ENCODE measurements around the gene GATAD2B.

GATAD2B gene

DNA sequence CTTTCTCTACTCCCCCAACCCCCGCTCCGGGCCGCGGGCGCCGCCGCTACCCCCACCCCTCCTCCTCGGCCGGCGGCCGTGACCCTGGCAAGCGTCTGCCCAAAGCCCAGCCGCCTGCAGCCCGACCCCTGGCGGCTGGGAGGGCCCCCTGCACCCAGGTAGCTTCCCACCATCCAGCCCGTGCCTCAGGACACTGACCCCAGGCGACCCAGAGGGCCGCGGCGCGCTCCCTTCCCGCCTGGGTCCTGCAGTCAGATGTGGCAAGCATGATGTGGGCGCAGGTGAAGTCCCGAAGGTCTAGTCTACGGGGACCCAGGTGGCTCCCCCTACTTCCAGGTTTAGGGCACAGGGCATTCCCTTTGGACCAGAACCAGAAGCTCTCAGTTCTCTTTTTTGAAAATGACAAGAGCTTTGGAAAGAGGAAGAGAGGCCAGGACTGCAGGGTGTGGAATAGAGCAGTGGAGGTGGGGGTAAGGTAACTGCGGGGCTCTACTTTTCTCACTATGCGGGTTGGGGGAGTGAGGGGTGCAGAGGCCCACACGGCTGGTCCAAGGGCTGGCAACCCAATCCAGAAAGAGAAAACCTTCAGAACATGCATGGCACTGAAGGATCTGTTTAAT, 24.0 kb upstream of the GATAD2B start, which contains the start of gene DENND4B:
Gene DENND4B, minus strand, starts transcription at position 97 of the 620 bp plus-strand sequence. CDS start 2,344 bp downstream, outside the sequence.
- H3K27me3 ChIP-seq (replicated peaks): no peaks in the 10 kb centered on the region
- in situ Hi-C loops (cut with HindIII; ENCODE audit: low pct_ligation_motif_present, low sequenced_read_pairs): no loop called here
- peak within 1 kb of the TSS; percentile 79 for H3K4me3 ChIP-seq (ENCODE audit: low read depth, low read length)
- TF ChIP-seq CTCF (IDR thresholded peaks at IDR 0.05; ENCODE audit: low read depth, low read length, missing control alignments): peak; percentile 84
- peaks cover 37% of the 10 kb centered on the region for H3K36me3 ChIP-seq (replicated peaks)
- no peak for DNase-seq
- H3K27ac ChIP-seq: peak within 1 kb of the TSS; percentile 81

DNA sequence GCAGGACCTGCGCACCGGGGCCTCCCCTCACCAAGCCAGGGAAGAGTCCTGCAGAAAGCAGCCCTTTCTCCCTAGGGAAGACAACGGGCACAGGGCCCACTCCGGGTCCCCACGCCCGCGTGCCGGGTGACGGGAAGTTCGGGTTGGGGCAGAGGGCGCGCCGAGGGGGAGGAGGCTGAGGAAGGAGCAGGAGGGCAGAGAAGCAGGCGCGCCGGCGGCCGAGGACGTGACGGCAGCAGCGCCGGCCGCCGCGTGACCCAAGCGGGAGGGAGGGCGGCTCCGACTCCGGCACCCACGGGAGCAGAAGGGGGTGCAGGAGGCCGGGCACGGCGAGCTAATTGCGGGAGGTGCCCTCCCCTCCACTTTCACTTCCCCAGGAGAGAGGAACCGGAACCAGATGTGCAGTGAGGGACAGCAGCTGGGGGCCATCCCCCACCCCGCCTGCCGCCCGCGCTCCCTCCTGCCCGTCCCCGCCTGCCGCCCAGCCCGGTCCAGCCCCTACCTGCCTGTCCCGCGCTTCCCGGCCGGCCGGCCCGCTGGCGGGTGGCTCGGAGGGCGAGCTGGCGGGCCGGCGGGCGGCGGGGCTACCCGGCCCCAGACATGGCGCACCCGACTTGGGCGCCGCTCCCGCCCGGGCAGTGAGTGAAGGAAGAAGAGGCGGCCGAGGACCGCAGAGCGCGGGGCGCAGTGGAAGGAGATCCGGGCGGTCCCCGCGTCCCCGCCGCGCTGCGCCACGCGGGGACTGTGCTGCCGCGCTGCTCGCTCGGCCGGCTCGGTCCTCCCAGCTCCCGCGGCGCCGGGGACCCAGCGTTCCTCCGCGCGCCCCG, 23.2 kb upstream of the GATAD2B start:
- peak overlapping the region; percentile 81 for H3K27ac ChIP-seq
- TF ChIP-seq CTCF (IDR thresholded peaks at IDR 0.05; ENCODE audit: low read depth, low read length, missing control alignments): no peak
- H3K27me3 ChIP-seq (replicated peaks): no peaks in the 10 kb centered on the region
- H3K4me3 ChIP-seq (ENCODE audit: low read depth, low read length): peak overlapping the region; percentile 79
- in situ Hi-C loops (cut with HindIII; ENCODE audit: low pct_ligation_motif_present, low sequenced_read_pairs): no loop called here
- no peak for DNase-seq
- peaks cover 29% of the 10 kb centered on the region for H3K36me3 ChIP-seq (replicated peaks)

GRCh38 chr1:153945131-153945794, 22.5 kb upstream of the GATAD2B start:
- peaks cover 24% of the 10 kb centered on the region for H3K36me3 ChIP-seq (replicated peaks)
- in situ Hi-C loops (cut with HindIII; ENCODE audit: low pct_ligation_motif_present, low sequenced_read_pairs): no loop called here
- no peak for DNase-seq
- no peak for TF ChIP-seq CTCF (IDR thresholded peaks at IDR 0.05; ENCODE audit: low read depth, low read length, missing control alignments)
- peak overlapping the region; percentile 81 for H3K27ac ChIP-seq
- H3K27me3 ChIP-seq (replicated peaks): no peaks in the 10 kb centered on the region
- H3K4me3 ChIP-seq (ENCODE audit: low read depth, low read length): peak overlapping the region; percentile 79

- Histone ChIP-seq H3K36me3 (replicated peaks) (peaks cover 22% of the 10 kb centered on the region), H3K27me3 (replicated peaks) (no peaks in the 10 kb centered on the region), H3K27ac (no peak overlapping the region), H3K4me3 (ENCODE audit: low read depth, low read length) (peak overlapping the region; percentile 79)
- no peak for TF ChIP-seq CTCF (IDR thresholded peaks at IDR 0.05; ENCODE audit: low read depth, low read length, missing control alignments)
- no peak for DNase-seq
- in situ Hi-C loops (cut with HindIII; ENCODE audit: low pct_ligation_motif_present, low sequenced_read_pairs): no loop called here
These were observed 22.0 kb upstream of the GATAD2B start for GRCh38 chr1:153944827-153945117.

DNA sequence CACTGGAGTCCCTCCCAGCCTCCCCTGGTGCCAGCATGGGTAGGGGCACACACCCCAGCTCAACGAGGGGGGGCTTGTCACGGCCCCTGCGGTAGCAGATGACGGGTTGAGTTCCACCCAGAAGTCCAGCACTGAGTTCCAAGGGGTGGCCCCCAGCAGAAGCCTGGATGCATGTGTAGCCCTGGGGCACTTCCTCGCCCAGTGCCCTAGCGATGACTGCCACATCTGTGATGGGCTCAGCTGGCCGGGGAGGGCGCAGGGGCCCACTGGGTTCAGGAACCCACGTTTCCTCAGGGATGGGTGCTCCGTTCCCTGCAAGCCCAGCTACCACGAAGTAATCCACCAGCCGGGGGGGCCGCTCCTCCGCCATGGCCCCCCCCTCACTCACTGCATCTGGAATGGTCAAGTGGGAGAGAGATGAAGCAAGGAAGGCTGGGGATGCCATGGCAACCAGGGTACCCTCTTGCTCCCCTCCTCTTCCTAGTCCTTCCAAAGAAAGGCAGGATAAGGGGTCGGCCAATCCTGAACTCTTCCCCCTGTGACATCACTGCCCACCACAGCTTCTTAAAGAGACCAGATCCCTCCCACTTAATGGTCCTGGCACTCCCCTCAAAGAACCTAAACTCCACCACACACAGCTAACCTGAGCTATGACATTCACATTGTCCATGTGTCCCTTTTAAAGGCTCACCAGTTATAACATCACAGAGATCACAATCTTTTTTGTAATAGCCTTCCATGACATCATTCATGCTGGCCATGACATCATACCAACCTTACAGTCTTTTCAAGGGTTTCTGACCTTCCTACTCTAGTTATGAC, 21.4 kb upstream of the GATAD2B start:
- no peak for TF ChIP-seq CTCF (IDR thresholded peaks at IDR 0.05; ENCODE audit: low read depth, low read length, missing control alignments)
- no peak overlapping the region for H3K27ac ChIP-seq
- H3K4me3 ChIP-seq (ENCODE audit: low read depth, low read length): no peak overlapping the region
- no peaks in the 10 kb centered on the region for H3K27me3 ChIP-seq (replicated peaks)
- in situ Hi-C loops (cut with HindIII; ENCODE audit: low pct_ligation_motif_present, low sequenced_read_pairs): no loop called here
- peaks cover 18% of the 10 kb centered on the region for H3K36me3 ChIP-seq (replicated peaks)
- DNase-seq: no peak
